ENCODE data around the gene SBNO2. TPM values are rescaled to one million over a fixed set of nuclear protein-coding genes. Genes with fewer than 3 reads are reported as not detected.

Gene SBNO2
- total and polyA plus RNA-seq, 9 of the 15 experiments (the other 6 are each of a cell fraction or from before 2014, with no cell fraction given) = 0.01 to 46.2 (median 6.7) TPM

- H3K9ac ChIP-seq (ENCODE audit: insufficient read depth in 1 of 2, low read depth in 2 of 2, low read length in 2 of 2) = peak overlapping the region; percentile 16 to 90; a peak in 3 of 4 replicates
- H3K27ac ChIP-seq (ENCODE audit: extremely low read depth, low read depth, low read length) = no peak overlapping the region
- POLR2A ChIA-PET = interaction anchor here (0.6 to 1.9 kb wide), 11 partner anchors 8 to 202 kb away, joined by 3 to 6 read pairs (median 3); partner anchors contain the start of genes ABCA7, CIRBP and RNU6-2
- no peaks in the 10 kb centered on the region for H4K20me1 ChIP-seq (replicated peaks; ENCODE audit: control insufficient read depth, insufficient read depth, low read length)
- no peaks in the 10 kb centered on the region for H3K9me1 ChIP-seq (ENCODE audit: control insufficient read depth, insufficient read depth, low read length)
- no peaks in the 10 kb centered on the region for H3K9me3 ChIP-seq (replicated peaks; ENCODE audit: control insufficient read depth, insufficient read depth, low read depth, low read length)
- H3K27me3 ChIP-seq (ENCODE audit: control insufficient read depth in 2 of 2, insufficient read depth in 2 of 2, low read length in 2 of 2) = no peaks in the 10 kb centered on the region
- peak in 3 of 4 experiments; percentile 32 to 48 (median 46) for DNase-seq (ENCODE audit: extremely low read depth in 1 of 4, low spot score in 3 of 4)
- peaks cover 9 to 84% of the 10 kb centered on the region in 2 experiments for H3K4me1 ChIP-seq (replicated peaks in 1 of 2; ENCODE audit: control insufficient read depth in 2 of 2, insufficient read depth in 2 of 2, low read length in 2 of 2)
- H3K4me2 ChIP-seq (ENCODE audit: insufficient read depth, low read length) = peak overlapping the region; percentile 72
- peak overlapping the region; percentile 40 for H3K4me3 ChIP-seq
- whole genome bisulfite sequencing (ENCODE audit: insufficient coverage, low coverage, missing lambda C conversion rate) = 6% methylated on average over 15 of the region's 38 CpGs
- intact Hi-C loops (cut with micrococcal nuclease) (no loop called here), in situ Hi-C loops (cut with MboI) (no loop called here)
- peaks cover 5% of the 10 kb centered on the region; the same call in 2 of the 3 replicates for H3K36me3 ChIP-seq (ENCODE audit: control insufficient read depth, insufficient read depth, low read length)
- H3K79me2 ChIP-seq (ENCODE audit: control insufficient read depth, insufficient read depth, low read length) = no peaks in the 10 kb centered on the region
- CTCF ChIA-PET (ENCODE audit: low intra/inter-chr PET ratio) = no interaction called here
- peak overlapping the region; percentile 41; the same call in 1 of the 2 replicates for H2AFZ ChIP-seq (ENCODE audit: low read depth, low read length)
- no TSS peak for BruUV-seq (replicated peaks)
- FAIRE-seq = no peak
- ATAC-seq = peak; percentile 14
- TF ChIP-seq KLF1 (tag; IDR thresholded peaks at IDR 0.05) (no peak), RBM14 (IDR thresholded peaks at IDR 0.05; ENCODE audit: borderline replicate concordance, insufficient read depth, low read depth, low read length) (no peak), THRB (CRISPR knock-in tag; conservative IDR thresholded peaks at IDR 0.05) (no peak), CTCFL (IDR thresholded peaks at IDR 0.05; ENCODE audit: borderline replicate concordance, insufficient read depth, low read depth, low read length, poor library complexity, severe bottlenecking) (no peak), HLTF (IDR thresholded peaks at IDR 0.05) (no peak), MAZ (CRISPR knock-in tag; conservative IDR thresholded peaks at IDR 0.05 in 1 of 2, IDR thresholded peaks at IDR 0.05 in 1 of 2) (peak in 1 of 2 experiments; percentile 50; a peak in 1 of 4 replicates), NR1H2 (CRISPR knock-in tag; IDR thresholded peaks at IDR 0.05) (no peak), ZNF695 (CRISPR knock-in tag; IDR thresholded peaks at IDR 0.05) (no peak), HMG20A (CRISPR knock-in tag; conservative IDR thresholded peaks at IDR 0.05) (no peak), POLR2AphosphoS5 (IDR thresholded peaks at IDR 0.05; ENCODE audit: control insufficient read depth, insufficient read depth, low read depth, low read length) (no peak), SMARCA5 (IDR thresholded peaks at IDR 0.05) (no peak), BRCA1 (IDR thresholded peaks at IDR 0.05) (no peak), BRCA1 (CRISPR knock-in tag; IDR thresholded peaks at IDR 0.05) (no peak), DIDO1 (tag; IDR thresholded peaks at IDR 0.05; ENCODE audit: low read depth) (no peak), RBBP5 (IDR thresholded peaks at IDR 0.05; ENCODE audit: borderline replicate concordance, insufficient read depth, low read length, poor library complexity, severe bottlenecking) (no peak), SMAD3 (CRISPR knock-in tag; conservative IDR thresholded peaks at IDR 0.05) (no peak), ZBTB49 (CRISPR knock-in tag; IDR thresholded peaks at IDR 0.05; ENCODE audit: borderline replicate concordance) (no peak)
Measured at GRCh38 chr19:1067341-1067957, 106.6 kb downstream of the SBNO2 start.
